ENCODE measurements around the gene CARNS1. TPM values are rescaled to one million over a fixed set of nuclear protein-coding genes. Genes with fewer than 3 reads are reported as not detected.

Gene CARNS1
- total and polyA plus RNA-seq, 2 of the 8 experiments (the other 6 are each of a cell fraction or from before 2014, with no cell fraction given), result 0.82 to 1.1 TPM

- H3K79me2 ChIP-seq (ENCODE audit: control insufficient read depth in 1 of 2, insufficient read depth in 2 of 2, low read length in 2 of 2), result no peaks in the 10 kb centered on the region
- ChIA-PET POLR2A (ENCODE audit: partially characterized antibody) (interaction anchor here (1.0 to 12.5 kb wide), 17 partner anchors 10 to 83 kb away, joined by 3 to 104 read pairs (median 7); partner anchors contain the start of genes CABP4, CARNS1, GPR152 and PPP1CA), CTCF (ENCODE audit: partially characterized antibody) (interaction anchor here (0.6 to 2.2 kb wide), 9 partner anchors 13 to 43 kb away, joined by 3 to 8 read pairs (median 3); partner anchors contain the start of gene GPR152)
- FAIRE-seq (no peak), DNase-seq (ENCODE audit: low read depth in 1 of 2, low spot score in 2 of 2) (no peak)
- 0 out of 2 replicates have a peak overlapping the region, but pooled peaks have one; percentile 46 for H2BK15ac ChIP-seq (ENCODE audit: low read length)
- H2BK20ac ChIP-seq (ENCODE audit: low read length), result no peak overlapping the region
- H4K8ac ChIP-seq (ENCODE audit: extremely low read depth, insufficient read depth, low read length), result peak overlapping the region; percentile 51; the same call in 1 of the 2 replicates
- no peak overlapping the region for H2BK120ac ChIP-seq (replicated peaks; ENCODE audit: low read depth, low read length)
- peaks cover 8 to 30% (median 16%) of the 10 kb centered on the region in 4 experiments; a peak in 7 of 8 replicates for H3K36me3 ChIP-seq (ENCODE audit: control insufficient read depth in 2 of 4, insufficient read depth in 4 of 4, low read length in 3 of 4)
- H4K20me1 ChIP-seq (replicated peaks in 1 of 2; ENCODE audit: control insufficient read depth in 1 of 2, insufficient read depth in 2 of 2, low read length in 2 of 2), result peaks cover 4 to 27% of the 10 kb centered on the region in 2 experiments
- 79% methylated on average over 1 of the region's 3 CpGs; no CpG with 5 or more reads in 1 of the 2 experiments for WGBS, 2 experiments (ENCODE audit: extremely low coverage in 1 of 2, insufficient coverage in 1 of 2, insufficient read length in 1 of 2, insufficient replicate concordance in 2 of 2, low coverage in 1 of 2, low lambda C conversion rate in 2 of 2, missing lambda C conversion rate in 1 of 2)
- peak overlapping the region; percentile 82; the same call in 1 of the 2 replicates for H2AK5ac ChIP-seq (ENCODE audit: low read depth, low read length)
- 0 out of 2 replicates have a peak, but pooled peaks cover 2% of the 10 kb centered on the region for H3K79me1 ChIP-seq (ENCODE audit: low read depth, low read length)
- no peak overlapping the region for H3K4me2 ChIP-seq (ENCODE audit: insufficient read depth in 1 of 2, low read depth in 2 of 2, low read length in 2 of 2)
- H3K18ac ChIP-seq (ENCODE audit: extremely low read depth, low read length), result no peak overlapping the region; the same call in 1 of the 2 replicates
- TF ChIP-seq TAF7 (optimal IDR thresholded peaks at IDR 0.05; ENCODE audit: borderline replicate concordance, low read depth, low read length) (no peak), BCL11A (IDR thresholded peaks at IDR 0.05; ENCODE audit: low read depth in 2 of 2, low read length in 2 of 2) (no peak), EGR1 (IDR thresholded peaks at IDR 0.05; ENCODE audit: borderline replicate concordance, low read depth, low read length) (no peak), RFX5 (IDR thresholded peaks at IDR 0.05; ENCODE audit: borderline replicate concordance, low read depth, low read length) (no peak), FOSL1 (IDR thresholded peaks at IDR 0.05; ENCODE audit: insufficient read depth, low read depth, low read length) (no peak), SRF (IDR thresholded peaks at IDR 0.05; ENCODE audit: low read depth, low read length) (no peak), PHF8 (conservative IDR thresholded peaks at IDR 0.05; ENCODE audit: low read depth, low read length) (no peak)
- H4K5ac ChIP-seq (ENCODE audit: insufficient read length, low read depth, low read length), result no peak overlapping the region
- H2BK5ac ChIP-seq (ENCODE audit: low read depth, low read length), result peak overlapping the region; percentile 69
- H3K9me3 ChIP-seq (ENCODE audit: insufficient read depth in 2 of 2, low read depth in 1 of 2, low read length in 1 of 2), result no peaks in the 10 kb centered on the region
- no peaks in the 10 kb centered on the region for H3K27me3 ChIP-seq (replicated peaks in 1 of 4; ENCODE audit: control insufficient read depth in 3 of 4, extremely low read depth in 1 of 4, insufficient read depth in 3 of 4, low read length in 3 of 4)
- 0 out of 2 replicates have a peak overlapping the region, but pooled peaks have one; percentile 52 for H3K27ac ChIP-seq (ENCODE audit: low read depth, low read length)
- no peak overlapping the region for H3K4me3 ChIP-seq (ENCODE audit: extremely low read depth in 1 of 4, insufficient read depth in 2 of 4, low read depth in 3 of 4, low read length in 4 of 4)
- H2BK12ac ChIP-seq (ENCODE audit: low read depth, low read length), result 0 out of 2 replicates have a peak overlapping the region, but pooled peaks have one; percentile 17
- no peak overlapping the region for H3K14ac ChIP-seq (ENCODE audit: insufficient read length)
- H3K9ac ChIP-seq (replicated peaks in 1 of 4; ENCODE audit: extremely low read depth in 1 of 4, low read depth in 3 of 4, low read length in 3 of 4), result no peak overlapping the region
- no peak overlapping the region for H3K4ac ChIP-seq (replicated peaks; ENCODE audit: insufficient read length, low read depth, low read length)
- H3K56ac ChIP-seq (replicated peaks; ENCODE audit: insufficient read length, low read depth, low read length), result no peak overlapping the region
- H3K23ac ChIP-seq (ENCODE audit: insufficient read length), result no peak overlapping the region
- H3K4me1 ChIP-seq (replicated peaks in 1 of 4; ENCODE audit: control insufficient read depth in 3 of 4, insufficient read depth in 4 of 4, low read length in 3 of 4), result peaks cover 0 to 24% (median 16%) of the 10 kb centered on the region in 4 experiments; a peak in 6 of 7 replicates
- H3K23me2 ChIP-seq (ENCODE audit: low read depth, low read length), result no peaks in the 10 kb centered on the region; the same call in 1 of the 2 replicates
- H2AFZ ChIP-seq (ENCODE audit: low read length), result no peak overlapping the region
- H4K91ac ChIP-seq (replicated peaks; ENCODE audit: insufficient read length, low read length), result peak overlapping the region; percentile 81
Observed at GRCh38 chr11:67437809-67438157, 22.3 kb downstream of the CARNS1 start.
